Memory B cell (primary cell): Measurements from ENCODE around the gene PSEN1.

Source experiments
- ATAC-seq: fragments of 150-1000 bp; cut with Tn5 transposase; 2 replicates; pipeline ENCODE4 v1.10.0; 2021; ENCODE audit warnings: low read depth, mild to moderate bottlenecking, moderate library complexity
- DNase-seq, 2 donors: peaks; one replicate each; pipeline ENCODE4 v3.0.0; 2022; ENCODE audit warnings: low spot score in 2 of 2
- H3K27ac Mint-ChIP-seq: one replicate; pipeline ENCODE4 v1.8.0; 2022; ENCODE audit warnings: mild to moderate bottlenecking, moderate library complexity, mixed read lengths
- H3K27me3 Mint-ChIP-seq: one replicate; pipeline ENCODE4 v1.8.0; 2022; ENCODE audit warnings: mixed read lengths
- H3K36me3 Mint-ChIP-seq: one replicate; pipeline ENCODE4 v1.8.0; 2022; ENCODE audit warnings: mild to moderate bottlenecking, mixed read lengths
- H3K4me1 Mint-ChIP-seq: one replicate; pipeline ENCODE4 v1.8.0; 2022; ENCODE audit warnings: mixed read lengths
- H3K4me3 Mint-ChIP-seq: one replicate; pipeline ENCODE4 v1.8.0; 2022; ENCODE audit warnings: mild to moderate bottlenecking, moderate library complexity, mixed read lengths
- H3K9me3 Mint-ChIP-seq: one replicate; pipeline ENCODE4 v1.8.0; 2022; ENCODE audit warnings: mixed read lengths

Gene PSEN1

GRCh38 chr14:73263606-73264005, 127.3 kb downstream of the PSEN1 start:
- Mint-ChIP-seq H3K27me3 (peaks cover 16% of the 10 kb centered on the region), H3K9me3 (no peaks in the 10 kb centered on the region), H3K36me3 (no peaks in the 10 kb centered on the region), H3K4me1 (peaks cover 2% of the 10 kb centered on the region), H3K27ac (no peak overlapping the region), H3K4me3 (no peak overlapping the region)
- DNase-seq (no peak), ATAC-seq (no peak)

DNA sequence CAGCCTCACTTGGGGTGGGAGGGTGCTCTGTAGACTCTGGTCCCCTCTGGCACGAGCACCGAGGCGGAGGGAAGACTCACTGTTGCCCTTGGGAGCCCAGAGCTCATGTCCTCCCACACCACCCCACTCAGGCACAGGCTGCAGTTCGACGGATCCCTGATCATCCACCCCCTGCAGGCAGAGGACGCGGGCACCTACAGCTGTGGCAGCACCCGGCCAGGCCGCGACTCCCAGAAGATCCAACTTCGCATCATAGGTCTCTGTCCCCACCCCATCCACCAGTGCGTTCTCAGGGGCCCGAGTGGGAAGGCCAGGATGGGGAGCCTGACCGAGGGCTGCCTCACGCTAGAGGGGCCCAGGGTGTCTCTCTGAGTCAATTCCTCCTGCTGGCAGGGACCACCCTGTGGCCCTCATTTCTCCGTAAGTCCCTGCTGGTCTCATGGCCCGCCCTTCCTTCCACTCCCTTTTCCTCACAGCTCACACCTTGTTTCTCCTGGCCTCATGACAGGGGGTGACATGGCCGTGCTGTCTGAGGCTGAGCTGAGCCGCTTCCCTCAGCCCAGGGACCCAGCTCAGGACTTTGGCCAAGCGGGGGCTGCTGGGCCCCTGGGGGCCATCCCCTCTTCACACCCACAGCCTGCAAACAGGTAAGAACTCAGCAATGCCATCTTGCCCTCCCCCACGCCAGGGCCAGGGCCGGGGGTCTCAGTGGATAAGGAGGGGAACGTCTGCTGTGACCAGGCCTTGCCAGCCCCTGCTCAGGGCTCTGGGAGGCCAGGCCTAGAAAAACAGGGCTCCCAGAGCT, 128.0 kb downstream of the PSEN1 start:
- H3K4me3 Mint-ChIP-seq, result no peak overlapping the region
- no peaks in the 10 kb centered on the region for H3K9me3 Mint-ChIP-seq
- no peaks in the 10 kb centered on the region for H3K36me3 Mint-ChIP-seq
- H3K27me3 Mint-ChIP-seq, result peaks cover 16% of the 10 kb centered on the region
- DNase-seq (no peak), ATAC-seq (no peak)
- H3K27ac Mint-ChIP-seq, result no peak overlapping the region
- peaks cover 4% of the 10 kb centered on the region for H3K4me1 Mint-ChIP-seq

- H3K4me1 Mint-ChIP-seq, result peaks cover 7% of the 10 kb centered on the region
- H3K36me3 Mint-ChIP-seq, result no peaks in the 10 kb centered on the region
- H3K27ac Mint-ChIP-seq, result no peak overlapping the region
- H3K4me3 Mint-ChIP-seq, result no peak overlapping the region
- DNase-seq (no peak), ATAC-seq (no peak)
- H3K27me3 Mint-ChIP-seq, result peaks cover 16% of the 10 kb centered on the region
- no peaks in the 10 kb centered on the region for H3K9me3 Mint-ChIP-seq
Measured at GRCh38 chr14:73264885-73265720, 128.8 kb downstream of the PSEN1 start.

- Mint-ChIP-seq H3K27ac (no peak overlapping the region), H3K27me3 (peaks cover 16% of the 10 kb centered on the region), H3K36me3 (no peaks in the 10 kb centered on the region), H3K4me1 (peaks cover 13% of the 10 kb centered on the region), H3K4me3 (no peak overlapping the region), H3K9me3 (no peaks in the 10 kb centered on the region)
- ATAC-seq, result no peak
- DNase-seq, result no peak
Measured at GRCh38 chr14:73265721-73266046, 129.4 kb downstream of the PSEN1 start.

GRCh38 chr14:73266317-73266716, 130.0 kb downstream of the PSEN1 start:
- Mint-ChIP-seq H3K27me3 (peaks cover 13% of the 10 kb centered on the region), H3K36me3 (no peaks in the 10 kb centered on the region), H3K4me1 (peaks cover 12% of the 10 kb centered on the region), H3K27ac (no peak overlapping the region), H3K9me3 (no peaks in the 10 kb centered on the region), H3K4me3 (no peak overlapping the region)
- DNase-seq, result no peak
- no peak for ATAC-seq

GRCh38 chr14:73267474-73267873, 131.2 kb downstream of the PSEN1 start:
- ATAC-seq, result no peak
- Mint-ChIP-seq H3K27me3 (peaks cover 13% of the 10 kb centered on the region), H3K27ac (no peak overlapping the region), H3K36me3 (no peaks in the 10 kb centered on the region), H3K4me1 (peaks cover 12% of the 10 kb centered on the region), H3K4me3 (no peak overlapping the region), H3K9me3 (no peaks in the 10 kb centered on the region)
- DNase-seq, result no peak

GRCh38 chr14:73269729-73270531, 133.6 kb downstream of the PSEN1 start:
- no peaks in the 10 kb centered on the region for H3K36me3 Mint-ChIP-seq
- H3K4me1 Mint-ChIP-seq, result peaks cover 15% of the 10 kb centered on the region
- H3K4me3 Mint-ChIP-seq, result peak overlapping the region; percentile 84
- DNase-seq (peak; percentile 30 to 50), ATAC-seq (peak; percentile 87)
- H3K27ac Mint-ChIP-seq, result peak overlapping the region; percentile 81
- peaks cover 4% of the 10 kb centered on the region for H3K27me3 Mint-ChIP-seq
- H3K9me3 Mint-ChIP-seq, result no peaks in the 10 kb centered on the region

- Mint-ChIP-seq H3K27me3 (peaks cover 3% of the 10 kb centered on the region), H3K4me1 (peaks cover 15% of the 10 kb centered on the region), H3K9me3 (no peaks in the 10 kb centered on the region), H3K36me3 (peaks cover 13% of the 10 kb centered on the region), H3K4me3 (no peak overlapping the region), H3K27ac (no peak overlapping the region)
- DNase-seq (no peak), ATAC-seq (no peak)
Measured at GRCh38 chr14:73272393-73272792, 136.1 kb downstream of the PSEN1 start.
